Measurements from ENCODE around the gene TNFRSF1A.

TNFRSF1A gene

GRCh38 chr12:6332459-6332858, 9.4 kb downstream of the TNFRSF1A start:
- H3K27me3 ChIP-seq (ENCODE audit: insufficient read depth, poor library complexity, severe bottlenecking): no peaks in the 10 kb centered on the region
- TF ChIP-seq CTCF (IDR thresholded peaks at IDR 0.05; ENCODE audit: insufficient read depth, low read length) (no peak), GABPA (IDR thresholded peaks at IDR 0.05; ENCODE audit: low read depth) (no peak), REST (IDR thresholded peaks at IDR 0.05; ENCODE audit: insufficient replicate concordance, low read depth) (no peak), SPI1 (IDR thresholded peaks at IDR 0.05; ENCODE audit: borderline replicate concordance, low read depth) (no peak)
- H3K4me3 ChIP-seq (replicated peaks; ENCODE audit: insufficient read depth, low read length): no peak overlapping the region
- H3K27ac ChIP-seq (replicated peaks): peak overlapping the region; percentile 99
- DNase-seq (ENCODE audit: low read depth in 1 of 2, low spot score in 1 of 2): peak in 1 of 2 experiments; percentile 56

- no peak overlapping the region for H3K27ac ChIP-seq (replicated peaks)
- DNase-seq (ENCODE audit: low read depth in 1 of 2, low spot score in 1 of 2): no peak
- TF ChIP-seq POLR2AphosphoS5 (IDR thresholded peaks at IDR 0.05; ENCODE audit: low read depth) (no peak), GABPA (IDR thresholded peaks at IDR 0.05; ENCODE audit: low read depth) (no peak), SPI1 (IDR thresholded peaks at IDR 0.05; ENCODE audit: borderline replicate concordance, low read depth) (no peak), REST (IDR thresholded peaks at IDR 0.05; ENCODE audit: insufficient replicate concordance, low read depth) (no peak), CTCF (IDR thresholded peaks at IDR 0.05; ENCODE audit: insufficient read depth, low read length) (no peak)
- H3K4me3 ChIP-seq (replicated peaks; ENCODE audit: insufficient read depth, low read length): no peak overlapping the region
- H3K27me3 ChIP-seq (ENCODE audit: insufficient read depth, poor library complexity, severe bottlenecking): no peaks in the 10 kb centered on the region
Observed at GRCh38 chr12:6330999-6331714, 10.7 kb downstream of the TNFRSF1A start.

GRCh38 chr12:6330192-6330591, 11.7 kb downstream of the TNFRSF1A start:
- TF ChIP-seq CTCF (IDR thresholded peaks at IDR 0.05; ENCODE audit: insufficient read depth, low read length) (no peak), SPI1 (IDR thresholded peaks at IDR 0.05; ENCODE audit: borderline replicate concordance, low read depth) (peak; percentile 71)
- no peak overlapping the region for H3K4me3 ChIP-seq (replicated peaks; ENCODE audit: insufficient read depth, low read length)
- no peak overlapping the region for H3K27ac ChIP-seq (replicated peaks)

GRCh38 chr12:6329703-6330064, 12.2 kb downstream of the TNFRSF1A start:
- no peak overlapping the region for H3K27ac ChIP-seq (replicated peaks)
- no peak for DNase-seq (ENCODE audit: low read depth in 1 of 2, low spot score in 1 of 2)
- no peak for TF ChIP-seq GABPA (IDR thresholded peaks at IDR 0.05; ENCODE audit: low read depth)
- no peak for TF ChIP-seq SPI1 (IDR thresholded peaks at IDR 0.05; ENCODE audit: borderline replicate concordance, low read depth)
- no peak for TF ChIP-seq POLR2AphosphoS5 (IDR thresholded peaks at IDR 0.05; ENCODE audit: low read depth)
- TF ChIP-seq REST (IDR thresholded peaks at IDR 0.05; ENCODE audit: insufficient replicate concordance, low read depth): no peak
- no peak for TF ChIP-seq CTCF (IDR thresholded peaks at IDR 0.05; ENCODE audit: insufficient read depth, low read length)
- no peaks in the 10 kb centered on the region for H3K27me3 ChIP-seq (ENCODE audit: insufficient read depth, poor library complexity, severe bottlenecking)
- H3K4me3 ChIP-seq (replicated peaks; ENCODE audit: insufficient read depth, low read length): no peak overlapping the region

More at GRCh38 chr12:6330192-6330591, 11.7 kb downstream of the TNFRSF1A start:
- no peak for DNase-seq (ENCODE audit: low read depth in 1 of 2, low spot score in 1 of 2)
- H3K27me3 ChIP-seq (ENCODE audit: insufficient read depth, poor library complexity, severe bottlenecking): no peaks in the 10 kb centered on the region

Measured in HL-60 (cell line).